ENCODE measurements around the gene APPL1.

APPL1 gene, protein sequence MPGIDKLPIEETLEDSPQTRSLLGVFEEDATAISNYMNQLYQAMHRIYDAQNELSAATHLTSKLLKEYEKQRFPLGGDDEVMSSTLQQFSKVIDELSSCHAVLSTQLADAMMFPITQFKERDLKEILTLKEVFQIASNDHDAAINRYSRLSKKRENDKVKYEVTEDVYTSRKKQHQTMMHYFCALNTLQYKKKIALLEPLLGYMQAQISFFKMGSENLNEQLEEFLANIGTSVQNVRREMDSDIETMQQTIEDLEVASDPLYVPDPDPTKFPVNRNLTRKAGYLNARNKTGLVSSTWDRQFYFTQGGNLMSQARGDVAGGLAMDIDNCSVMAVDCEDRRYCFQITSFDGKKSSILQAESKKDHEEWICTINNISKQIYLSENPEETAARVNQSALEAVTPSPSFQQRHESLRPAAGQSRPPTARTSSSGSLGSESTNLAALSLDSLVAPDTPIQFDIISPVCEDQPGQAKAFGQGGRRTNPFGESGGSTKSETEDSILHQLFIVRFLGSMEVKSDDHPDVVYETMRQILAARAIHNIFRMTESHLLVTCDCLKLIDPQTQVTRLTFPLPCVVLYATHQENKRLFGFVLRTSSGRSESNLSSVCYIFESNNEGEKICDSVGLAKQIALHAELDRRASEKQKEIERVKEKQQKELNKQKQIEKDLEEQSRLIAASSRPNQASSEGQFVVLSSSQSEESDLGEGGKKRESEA

GRCh38 chr3:57227204-57227929 is at the start of gene APPL1:
TSS of gene APPL1 (plus strand) at chr3:57227729. CDS start at chr3:57227884, 155 bp downstream.
- DNase-seq, result peak; percentile 58

DNA sequence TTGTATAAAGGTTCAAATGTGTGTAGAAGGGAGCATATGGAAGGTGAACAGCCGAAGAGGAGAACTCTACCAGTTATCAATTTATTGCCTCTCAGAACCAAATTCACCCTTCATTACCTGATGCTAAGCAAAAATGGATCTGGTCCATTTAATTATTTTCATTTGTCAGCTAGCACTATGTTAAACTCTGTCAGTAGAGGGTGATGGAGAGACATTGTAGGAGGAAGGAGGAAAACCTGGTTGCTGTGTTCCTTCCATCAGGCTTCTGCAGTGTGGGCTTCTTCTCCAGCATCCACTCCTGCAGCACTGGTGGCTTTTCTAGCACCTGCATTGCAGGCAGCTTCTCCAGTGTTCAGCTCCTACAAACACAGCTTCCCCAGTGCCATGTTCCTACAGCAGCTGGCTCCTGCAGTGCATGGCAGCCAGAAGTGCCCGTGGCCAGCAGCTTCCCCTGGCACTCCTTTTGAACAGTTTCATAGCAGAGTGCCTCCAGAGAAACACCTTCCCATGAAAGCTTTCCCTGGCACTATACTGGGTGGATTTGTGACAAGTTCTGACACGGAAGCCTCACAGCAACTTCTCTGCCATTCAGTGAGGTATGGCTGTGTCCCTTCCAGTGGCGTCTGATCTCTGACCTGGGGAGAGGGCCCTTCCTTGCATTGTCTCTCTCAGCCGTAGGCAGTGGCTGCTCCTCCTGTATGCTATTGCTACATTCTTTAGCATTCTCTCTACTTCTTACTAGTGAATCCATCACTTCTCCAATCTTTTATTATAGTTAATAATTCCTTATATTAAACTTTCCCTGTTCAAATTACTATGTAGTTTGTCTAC is 47.7 kb upstream of the APPL1 start:
- no peak for DNase-seq

DNA sequence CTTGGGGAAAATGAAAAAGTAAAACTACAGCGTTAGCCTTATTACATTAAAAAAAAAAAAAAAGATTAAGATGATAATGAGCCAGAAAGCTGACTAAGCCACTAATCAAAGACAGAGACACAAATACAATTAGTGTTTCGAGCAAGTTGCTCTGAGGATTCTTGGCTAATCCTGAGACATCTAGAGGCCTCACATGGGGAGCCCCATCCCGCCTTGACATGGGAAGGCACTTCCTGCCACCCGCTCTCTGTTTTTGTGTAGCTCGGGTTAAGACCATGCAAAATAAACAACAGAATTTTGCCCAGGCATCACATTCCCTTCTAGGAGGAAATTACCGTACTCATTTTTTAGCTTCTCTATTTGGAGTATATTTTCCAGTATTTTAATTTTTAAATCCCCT is 43.0 kb upstream of the APPL1 start:
- no peak for DNase-seq

GRCh38 chr3:57192028-57192427 is 35.5 kb upstream of the APPL1 start:
- no peak for DNase-seq

DNA sequence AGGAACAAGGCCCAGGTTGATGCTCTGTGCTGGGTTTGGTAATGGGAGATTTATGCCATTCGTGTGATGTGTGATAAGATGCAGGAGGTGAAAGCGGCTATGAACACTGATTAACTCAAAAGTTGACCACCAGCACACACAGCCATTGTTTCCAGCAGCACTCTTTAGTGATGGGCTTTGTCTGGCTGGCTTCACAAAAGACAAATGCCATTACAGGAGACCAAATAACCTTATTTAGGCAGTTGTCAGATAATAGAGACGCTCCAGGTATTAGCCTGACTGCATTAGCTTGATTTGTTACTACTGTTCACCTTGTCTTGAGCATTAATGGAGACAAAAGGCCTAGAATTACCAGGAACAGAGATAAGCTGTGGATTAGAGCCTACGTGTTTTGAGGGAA is 32.9 kb upstream of the APPL1 start:
- DNase-seq, result no peak

- DNase-seq, result no peak
These were observed 27.6 kb upstream of the APPL1 start, which contains the start of gene HESX1 for GRCh38 chr3:57199895-57200297. TSS of gene HESX1 (minus strand) at chr3:57199978. CDS start at chr3:57199918, 60 bp downstream.

DNA sequence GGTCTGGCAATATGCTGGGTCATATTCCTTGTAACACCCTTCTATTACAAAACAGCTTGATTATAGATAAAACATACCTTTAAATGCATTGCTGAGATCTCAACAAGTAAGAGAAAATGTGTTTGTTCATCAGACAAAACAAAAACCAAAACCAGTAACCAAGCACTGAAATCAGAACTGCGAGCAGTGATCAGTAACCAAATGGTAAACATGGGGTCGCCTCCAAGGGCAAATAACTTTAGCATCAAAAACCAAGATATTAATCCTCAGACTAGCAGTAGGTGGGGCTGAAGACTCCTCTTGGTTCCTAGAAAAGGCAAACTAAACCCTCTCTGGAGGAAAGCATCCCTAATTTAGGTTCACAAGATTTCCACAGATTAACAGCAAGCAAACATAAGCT is 21.1 kb upstream of the APPL1 start:
- DNase-seq, result no peak

DNA sequence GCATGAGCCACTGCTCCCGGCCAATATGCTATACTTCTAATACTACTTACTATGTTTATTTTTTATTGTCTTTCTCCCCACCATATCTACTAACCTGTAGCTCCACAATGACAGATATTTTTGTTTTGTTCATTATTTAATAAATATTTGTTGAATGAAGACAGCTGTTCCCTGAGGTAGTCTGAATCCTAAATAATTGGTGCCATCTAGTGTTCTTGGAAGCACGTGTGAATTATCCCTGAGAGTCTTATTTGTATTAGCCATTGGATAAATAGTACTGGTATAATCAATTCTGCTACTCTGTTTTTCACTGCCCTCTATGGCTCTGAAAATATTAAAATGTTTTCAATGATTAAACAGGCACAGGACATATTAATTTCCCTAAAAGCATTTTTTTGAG is 5.6 kb upstream of the APPL1 start:
- DNase-seq, result no peak

DNA sequence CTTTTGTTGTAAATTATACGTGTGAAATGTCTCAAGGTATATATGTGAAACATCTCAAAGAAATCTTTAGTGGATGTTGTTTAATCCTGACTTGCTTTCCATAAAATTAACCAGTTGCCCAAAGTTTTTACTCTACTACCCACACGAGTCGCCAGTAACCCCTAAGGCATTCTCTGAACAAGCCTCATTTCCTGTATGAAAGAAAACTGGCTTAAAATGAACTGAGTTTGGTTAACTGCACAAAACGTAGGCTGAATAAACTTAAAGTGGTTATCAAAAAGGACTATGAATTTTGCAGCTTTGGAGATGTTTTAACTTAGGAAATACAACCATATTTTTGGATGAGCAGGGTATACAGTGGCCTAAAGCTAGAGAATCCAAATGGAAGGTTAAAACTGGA is 2.7 kb upstream of the APPL1 start:
- no peak for DNase-seq

- DNase-seq, result no peak
These were observed 1.4 kb upstream of the APPL1 start for GRCh38 chr3:57226176-57226575.

DNA sequence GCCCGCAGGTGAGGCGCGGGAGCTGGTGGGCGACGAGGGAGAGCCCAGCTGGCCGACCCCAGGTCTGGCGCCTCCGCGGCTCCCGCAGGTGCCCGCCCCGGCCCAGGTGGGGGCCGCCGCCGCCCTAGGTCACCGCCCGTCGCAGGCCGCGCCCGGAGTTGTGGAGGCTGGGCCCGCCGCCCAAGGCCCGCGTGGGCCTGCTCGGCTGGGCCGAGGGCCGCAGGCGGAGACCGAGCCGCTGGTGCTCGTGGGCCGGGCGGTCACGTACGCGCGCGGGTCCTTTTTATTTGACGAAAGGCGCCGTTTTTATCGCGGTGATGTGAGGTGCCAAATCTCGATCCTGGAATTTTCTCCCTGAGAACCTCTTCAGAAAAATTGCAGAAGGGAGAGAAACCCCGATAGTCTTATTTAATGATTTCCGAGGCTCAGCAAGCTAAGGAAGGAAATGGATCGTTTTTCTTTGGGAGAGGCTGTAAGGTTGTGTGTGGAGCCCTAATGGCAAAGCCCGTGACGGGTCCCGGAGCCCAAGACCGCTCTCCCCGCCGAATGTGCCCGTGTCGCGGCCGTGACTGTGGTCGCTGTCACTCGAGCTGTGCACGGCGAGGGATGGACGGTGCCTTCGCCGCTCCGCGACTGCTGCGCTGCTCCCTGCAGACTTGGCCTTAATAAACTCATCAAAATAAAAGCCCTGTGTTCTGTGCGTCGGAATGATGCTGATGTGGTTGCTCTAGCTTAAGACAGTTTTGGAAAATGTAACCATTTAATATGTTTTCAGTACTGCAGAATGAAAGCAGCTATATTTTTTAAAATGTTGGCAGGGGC is 612 bp downstream of the APPL1 start:
- DNase-seq, result no peak

- DNase-seq, result no peak
These were observed 2.5 kb downstream of the APPL1 start for GRCh38 chr3:57230006-57230405.

GRCh38 chr3:57233799-57234198 is 6.3 kb downstream of the APPL1 start:
- no peak for DNase-seq

GRCh38 chr3:57234613-57235575 is 7.4 kb downstream of the APPL1 start:
- DNase-seq, result no peak

DNA sequence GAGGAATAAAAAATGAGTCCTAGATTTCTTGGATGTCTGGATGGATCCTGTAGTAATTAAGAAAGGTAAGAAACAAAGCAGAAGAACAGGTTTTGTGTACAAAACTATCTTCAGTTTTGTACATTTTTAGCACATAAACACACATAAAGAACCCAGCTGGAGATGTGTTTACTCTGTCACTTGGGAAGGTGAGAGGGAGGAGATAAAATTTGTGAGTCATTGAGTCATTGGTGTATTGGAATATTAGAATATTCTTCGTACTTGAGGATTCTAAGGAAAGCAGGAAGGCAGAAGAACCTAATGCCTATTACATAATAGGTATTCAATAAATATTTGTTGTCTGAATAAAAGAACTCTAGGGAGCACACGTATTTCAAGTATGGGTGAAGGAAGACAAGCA is 17.4 kb downstream of the APPL1 start:
- DNase-seq, result no peak

DNA sequence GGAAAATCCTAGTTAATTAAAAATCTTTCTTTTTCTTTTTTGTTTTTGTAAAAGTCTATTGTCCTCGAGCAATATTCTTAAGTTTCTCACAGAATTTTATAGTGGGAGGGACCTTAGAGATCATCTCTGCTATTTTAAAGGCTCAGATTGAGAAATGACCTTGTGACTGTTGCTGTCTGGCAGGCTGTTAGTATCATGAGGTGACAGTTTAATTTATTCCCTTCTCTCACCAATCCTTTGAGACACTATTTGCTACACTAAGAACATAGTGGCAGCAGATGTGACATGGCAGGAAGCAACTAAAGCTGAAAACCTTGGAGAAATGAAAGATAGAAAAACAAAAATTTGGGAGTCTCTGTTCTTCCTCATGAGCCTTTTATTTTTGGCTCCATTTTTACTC is 24.9 kb downstream of the APPL1 start:
- DNase-seq, result no peak

GRCh38 chr3:57256844-57257243 is 29.3 kb downstream of the APPL1 start:
- DNase-seq, result no peak

DNA sequence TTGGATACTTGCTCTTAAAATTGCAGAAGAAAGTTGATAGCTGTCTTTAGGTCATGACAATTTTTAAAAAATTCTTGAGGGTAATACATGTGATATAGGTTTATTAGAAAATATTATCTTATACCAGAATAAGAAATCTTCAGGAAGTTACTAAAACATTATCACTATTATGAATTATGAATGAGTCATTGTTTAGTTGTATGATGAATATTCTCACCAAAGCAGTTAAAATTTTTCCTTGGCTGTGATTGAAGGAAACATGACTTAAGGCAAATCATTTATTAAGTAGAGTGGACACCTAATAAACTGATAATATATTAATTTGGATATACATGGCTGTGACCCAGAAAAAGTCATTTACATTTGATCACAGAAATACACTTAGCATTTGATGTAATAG is 30.1 kb downstream of the APPL1 start:
- no peak for DNase-seq

DNA sequence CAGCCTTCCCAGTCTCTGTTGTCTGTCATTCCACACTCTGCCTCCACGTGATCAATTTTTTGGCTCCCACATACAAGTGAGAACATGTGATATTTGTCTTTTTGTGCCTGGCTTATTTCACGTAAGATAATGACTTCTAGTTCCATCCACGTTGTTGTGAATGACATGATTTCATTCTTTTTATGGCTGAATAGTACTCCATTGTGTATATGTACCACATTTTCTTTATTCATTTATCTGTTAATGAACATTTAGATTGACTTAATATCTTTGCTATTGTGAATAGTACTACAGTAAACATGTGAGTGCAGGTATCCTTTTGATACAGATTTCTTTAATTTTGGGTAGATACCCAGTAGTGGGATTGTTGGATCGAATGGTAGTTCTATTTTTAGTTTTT is 33.6 kb downstream of the APPL1 start:
- DNase-seq, result no peak

DNA sequence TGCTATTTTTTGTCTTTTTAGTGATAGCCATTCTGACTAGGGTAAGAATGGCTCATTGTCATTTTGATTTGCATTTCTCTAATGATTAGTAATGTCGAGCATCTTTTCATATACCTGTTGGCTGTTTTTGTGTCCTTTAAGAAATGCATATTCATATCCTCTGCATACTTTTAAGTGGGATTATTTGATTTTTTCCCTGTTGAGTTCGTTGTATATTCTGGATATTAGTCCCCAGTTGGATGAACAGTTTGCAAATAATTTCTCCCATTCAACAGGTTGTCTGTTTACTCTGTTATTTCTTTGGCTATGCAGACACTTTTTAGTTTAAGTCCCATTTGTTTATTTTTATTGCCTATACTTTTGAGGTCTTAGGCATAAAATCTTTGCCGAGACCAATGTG is 34.4 kb downstream of the APPL1 start:
- DNase-seq, result no peak

DNA sequence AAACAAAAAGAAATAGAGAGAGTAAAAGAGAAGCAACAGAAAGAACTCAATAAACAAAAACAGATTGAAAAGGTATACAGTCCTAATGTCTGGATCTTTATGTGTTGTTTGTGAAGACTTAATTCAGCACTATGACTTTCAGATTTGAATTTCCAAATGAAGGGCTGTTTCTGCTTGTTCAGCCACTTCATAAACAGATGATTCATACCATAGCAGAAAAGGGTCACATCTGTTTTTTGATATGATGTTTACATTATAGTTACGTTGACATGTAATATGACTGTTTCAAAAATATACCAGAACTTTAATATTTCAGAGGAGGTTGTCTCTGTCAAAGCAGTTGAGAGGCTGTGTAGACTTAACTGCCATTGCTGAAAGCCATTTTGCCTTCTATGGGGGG is 40.9 kb downstream of the APPL1 start:
- no peak for DNase-seq
